ENCODE data around the gene CLSTN1. TPM values are rescaled to one million over a fixed set of nuclear protein-coding genes. Genes with fewer than 3 reads are reported as not detected.

The CLSTN1 gene
- total RNA-seq, 1 donor from 2014 or later = 126 TPM

- Mint-ChIP-seq H3K4me3 (ENCODE audit: unreplicated experiment) (no peak overlapping the region), H3K4me1 (ENCODE audit: low read depth) (peaks cover 10% of the 10 kb centered on the region), H3K27ac (ENCODE audit: unreplicated experiment) (peak overlapping the region; percentile 37), H3K27me3 (ENCODE audit: low read depth) (no peaks in the 10 kb centered on the region), H3K36me3 (ENCODE audit: low read depth) (no peaks in the 10 kb centered on the region), H3K9me3 (ENCODE audit: low read depth) (no peaks in the 10 kb centered on the region)
- DNase-seq (ENCODE audit: low spot score) = no peak
- no peak for TF ChIP-seq CTCF (IDR thresholded peaks at IDR 0.05)
Observed at GRCh38 chr1:9785406-9785805, 38.4 kb downstream of the CLSTN1 start.

GRCh38 chr1:9784508-9785133 is 39.1 kb downstream of the CLSTN1 start:
- Mint-ChIP-seq H3K27me3 (ENCODE audit: low read depth) (no peaks in the 10 kb centered on the region), H3K27ac (ENCODE audit: unreplicated experiment) (no peak overlapping the region), H3K4me3 (ENCODE audit: unreplicated experiment) (no peak overlapping the region), H3K9me3 (ENCODE audit: low read depth) (no peaks in the 10 kb centered on the region), H3K4me1 (ENCODE audit: low read depth) (peaks cover 10% of the 10 kb centered on the region), H3K36me3 (ENCODE audit: low read depth) (no peaks in the 10 kb centered on the region)
- peak; percentile 85 for TF ChIP-seq CTCF (IDR thresholded peaks at IDR 0.05)
- DNase-seq (ENCODE audit: low spot score) = no peak

GRCh38 chr1:9782897-9783296 is 40.9 kb downstream of the CLSTN1 start:
- Mint-ChIP-seq H3K4me1 (ENCODE audit: low read depth) (peaks cover 10% of the 10 kb centered on the region), H3K27me3 (ENCODE audit: low read depth) (no peaks in the 10 kb centered on the region), H3K36me3 (ENCODE audit: low read depth) (no peaks in the 10 kb centered on the region), H3K27ac (ENCODE audit: unreplicated experiment) (no peak overlapping the region), H3K4me3 (ENCODE audit: unreplicated experiment) (no peak overlapping the region), H3K9me3 (ENCODE audit: low read depth) (no peaks in the 10 kb centered on the region)
- no peak for DNase-seq (ENCODE audit: low spot score)
- no peak for TF ChIP-seq CTCF (IDR thresholded peaks at IDR 0.05)

- Mint-ChIP-seq H3K27me3 (ENCODE audit: low read depth) (no peaks in the 10 kb centered on the region), H3K27ac (ENCODE audit: unreplicated experiment) (no peak overlapping the region), H3K36me3 (ENCODE audit: low read depth) (no peaks in the 10 kb centered on the region), H3K9me3 (ENCODE audit: low read depth) (no peaks in the 10 kb centered on the region), H3K4me1 (ENCODE audit: low read depth) (peaks cover 10% of the 10 kb centered on the region), H3K4me3 (ENCODE audit: unreplicated experiment) (no peak overlapping the region)
- no peak for TF ChIP-seq CTCF (IDR thresholded peaks at IDR 0.05)
- DNase-seq (ENCODE audit: low spot score) = no peak
Observed at GRCh38 chr1:9782116-9782751, 41.5 kb downstream of the CLSTN1 start.

GRCh38 chr1:9780554-9781110 is 43.1 kb downstream of the CLSTN1 start:
- TF ChIP-seq CTCF (IDR thresholded peaks at IDR 0.05) = no peak
- Mint-ChIP-seq H3K9me3 (ENCODE audit: low read depth) (no peaks in the 10 kb centered on the region), H3K4me1 (ENCODE audit: low read depth) (peaks cover 17% of the 10 kb centered on the region), H3K36me3 (ENCODE audit: low read depth) (no peaks in the 10 kb centered on the region), H3K27me3 (ENCODE audit: low read depth) (no peaks in the 10 kb centered on the region), H3K27ac (ENCODE audit: unreplicated experiment) (no peak overlapping the region), H3K4me3 (ENCODE audit: unreplicated experiment) (no peak overlapping the region)
- DNase-seq (ENCODE audit: low spot score) = no peak

All from chondrocyte (in vitro differentiated cells).